NB4 (cell line): Measurements from ENCODE around the gene RNASE7.

ENCODE experiments used
- CTCF ChIP-seq: IDR thresholded peaks from one replicate; pipeline ENCODE4 v1.5.1; 2012; ENCODE audit warnings: low read depth, low read length
- MYC ChIP-seq: IDR thresholded peaks from 2 replicates; pipeline ENCODE4 v1.6.1; 2011; ENCODE audit warnings: low read depth, low read length
- POLR2A ChIP-seq: IDR thresholded peaks from 2 replicates; pipeline ENCODE4 v1.6.1; 2011; ENCODE audit warnings: mild to moderate bottlenecking; ENCODE audit not compliant: insufficient read length; ENCODE audit errors: extremely low read depth
- TF ChIP-seq, protein P1 (sequence below): IDR thresholded peaks from 2 replicates; pipeline ENCODE4 v1.6.1; 2011; ENCODE audit warnings: low read depth, low read length

GRCh38 chr14:21022686-21023085, 19.5 kb upstream of the RNASE7 start:
- TF ChIP-seq CTCF: no peak
- TF ChIP-seq POLR2A: no peak
- TF ChIP-seq, protein P1, sequence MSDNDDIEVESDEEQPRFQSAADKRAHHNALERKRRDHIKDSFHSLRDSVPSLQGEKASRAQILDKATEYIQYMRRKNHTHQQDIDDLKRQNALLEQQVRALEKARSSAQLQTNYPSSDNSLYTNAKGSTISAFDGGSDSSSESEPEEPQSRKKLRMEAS: no peak
- no peak for TF ChIP-seq MYC
